ENCODE results near the gene SLC19A2. TPM values are rescaled to one million over a fixed set of nuclear protein-coding genes. Genes with fewer than 3 reads are reported as not detected.

Gene SLC19A2
- total and polyA plus RNA-seq, 2 of the 13 experiments (the other 11 are each of a cell fraction or from before 2014, with no cell fraction given): 30.4 to 56.0 TPM

- TF ChIP-seq, protein P1, sequence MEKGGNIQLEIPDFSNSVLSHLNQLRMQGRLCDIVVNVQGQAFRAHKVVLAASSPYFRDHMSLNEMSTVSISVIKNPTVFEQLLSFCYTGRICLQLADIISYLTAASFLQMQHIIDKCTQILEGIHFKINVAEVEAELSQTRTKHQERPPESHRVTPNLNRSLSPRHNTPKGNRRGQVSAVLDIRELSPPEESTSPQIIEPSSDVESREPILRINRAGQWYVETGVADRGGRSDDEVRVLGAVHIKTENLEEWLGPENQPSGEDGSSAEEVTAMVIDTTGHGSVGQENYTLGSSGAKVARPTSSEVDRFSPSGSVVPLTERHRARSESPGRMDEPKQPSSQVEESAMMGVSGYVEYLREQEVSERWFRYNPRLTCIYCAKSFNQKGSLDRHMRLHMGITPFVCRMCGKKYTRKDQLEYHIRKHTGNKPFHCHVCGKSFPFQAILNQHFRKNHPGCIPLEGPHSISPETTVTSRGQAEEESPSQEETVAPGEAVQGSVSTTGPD (CRISPR knock-in tag; IDR thresholded peaks at IDR 0.05): no peak
- TF ChIP-seq PHF21A (CRISPR knock-in tag; IDR thresholded peaks at IDR 0.05): no peak; the same call in 1 of the 2 replicates
- TF ChIP-seq ZNF382 (CRISPR knock-in tag; IDR thresholded peaks at IDR 0.05; ENCODE audit: borderline replicate concordance): no peak
- peak; percentile 49; the same call in 1 of the 2 replicates for TF ChIP-seq ZHX2 (IDR thresholded peaks at IDR 0.05; ENCODE audit: low read depth)
- TF ChIP-seq ZHX2 (CRISPR knock-in tag; IDR thresholded peaks at IDR 0.05; ENCODE audit: borderline replicate concordance): peak; percentile 66; the same call in 1 of the 2 replicates
- no peak; the same call in 1 of the 2 replicates for TF ChIP-seq SMAD1 (CRISPR knock-in tag; IDR thresholded peaks at IDR 0.05; ENCODE audit: borderline replicate concordance, low read depth)
- no peak; the same call in 1 of the 2 replicates for TF ChIP-seq ESRRA (CRISPR knock-in tag; IDR thresholded peaks at IDR 0.05; ENCODE audit: low read depth)
- TF ChIP-seq ZNF547 (CRISPR knock-in tag; IDR thresholded peaks at IDR 0.05): peak; percentile 50; the same call in 1 of the 2 replicates
- TF ChIP-seq ZNF326 (CRISPR knock-in tag; IDR thresholded peaks at IDR 0.05; ENCODE audit: borderline replicate concordance): no peak
- TF ChIP-seq, protein P2, sequence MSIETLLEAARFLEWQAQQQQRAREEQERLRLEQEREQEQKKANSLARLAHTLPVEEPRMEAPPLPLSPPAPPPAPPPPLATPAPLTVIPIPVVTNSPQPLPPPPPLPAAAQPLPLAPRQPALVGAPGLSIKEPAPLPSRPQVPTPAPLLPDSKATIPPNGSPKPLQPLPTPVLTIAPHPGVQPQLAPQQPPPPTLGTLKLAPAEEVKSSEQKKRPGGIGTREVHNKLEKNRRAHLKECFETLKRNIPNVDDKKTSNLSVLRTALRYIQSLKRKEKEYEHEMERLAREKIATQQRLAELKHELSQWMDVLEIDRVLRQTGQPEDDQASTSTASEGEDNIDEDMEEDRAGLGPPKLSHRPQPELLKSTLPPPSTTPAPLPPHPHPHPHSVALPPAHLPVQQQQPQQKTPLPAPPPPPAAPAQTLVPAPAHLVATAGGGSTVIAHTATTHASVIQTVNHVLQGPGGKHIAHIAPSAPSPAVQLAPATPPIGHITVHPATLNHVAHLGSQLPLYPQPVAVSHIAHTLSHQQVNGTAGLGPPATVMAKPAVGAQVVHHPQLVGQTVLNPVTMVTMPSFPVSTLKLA (IDR thresholded peaks at IDR 0.05): peak; percentile 70
- peak; percentile 84 for TF ChIP-seq GMEB1 (CRISPR knock-in tag; IDR thresholded peaks at IDR 0.05; ENCODE audit: borderline replicate concordance)
- peak; percentile 19; the same call in 1 of the 2 replicates for TF ChIP-seq ZNF737 (CRISPR knock-in tag; IDR thresholded peaks at IDR 0.05; ENCODE audit: borderline replicate concordance)
- no peak for TF ChIP-seq ZNF432 (CRISPR knock-in tag; IDR thresholded peaks at IDR 0.05; ENCODE audit: borderline replicate concordance)
- no peak; the same call in 1 of the 2 replicates for TF ChIP-seq ETV6 (CRISPR knock-in tag; conservative IDR thresholded peaks at IDR 0.05)
- TF ChIP-seq ZNF83 (CRISPR knock-in tag; IDR thresholded peaks at IDR 0.05; ENCODE audit: borderline replicate concordance): no peak
These were observed at the start of gene SLC19A2 (continued) for GRCh38 chr1:169485431-169486280.

All from HepG2 (cell line).